NCI-H2227 treated with DMSO at 0.1 percent for 48 hours (cell line): ENCODE data around the gene PLK5.
"Not testable (repeated sequence)": the region's sequence is repeated elsewhere in the genome, so short reads cannot be mapped to it uniquely, and the experiment has no call there.

ENCODE experiments used
- DNase-seq: peaks from one replicate; lab custom pipeline; 2025; lab: John Stamatoyannopoulos, UW

PLK5 gene

DNA sequence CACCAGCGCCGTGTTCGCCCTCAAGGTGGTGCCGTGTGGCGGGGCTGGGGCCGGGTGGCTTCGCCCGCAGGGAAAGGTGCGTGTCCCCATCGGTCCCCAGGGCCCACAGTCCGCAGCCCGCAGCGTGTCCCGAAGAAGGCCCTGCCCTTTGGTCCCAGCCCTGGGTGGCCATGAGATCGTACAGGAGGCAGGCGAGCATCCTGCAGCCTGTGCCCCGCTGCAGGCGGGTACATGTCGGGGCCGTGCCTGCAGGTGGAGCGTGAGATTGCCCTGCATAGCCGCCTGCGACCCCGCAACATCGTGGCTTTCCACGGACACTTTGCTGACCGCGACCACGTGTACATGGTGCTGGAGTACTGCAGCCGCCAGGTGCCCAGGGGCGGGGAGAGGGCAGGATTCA, 1.5 kb downstream of the PLK5 start:
- no peak for DNase-seq

- no peak for DNase-seq
These were observed 2.3 kb downstream of the PLK5 start for GRCh38 chr19:1526066-1526778.

DNA sequence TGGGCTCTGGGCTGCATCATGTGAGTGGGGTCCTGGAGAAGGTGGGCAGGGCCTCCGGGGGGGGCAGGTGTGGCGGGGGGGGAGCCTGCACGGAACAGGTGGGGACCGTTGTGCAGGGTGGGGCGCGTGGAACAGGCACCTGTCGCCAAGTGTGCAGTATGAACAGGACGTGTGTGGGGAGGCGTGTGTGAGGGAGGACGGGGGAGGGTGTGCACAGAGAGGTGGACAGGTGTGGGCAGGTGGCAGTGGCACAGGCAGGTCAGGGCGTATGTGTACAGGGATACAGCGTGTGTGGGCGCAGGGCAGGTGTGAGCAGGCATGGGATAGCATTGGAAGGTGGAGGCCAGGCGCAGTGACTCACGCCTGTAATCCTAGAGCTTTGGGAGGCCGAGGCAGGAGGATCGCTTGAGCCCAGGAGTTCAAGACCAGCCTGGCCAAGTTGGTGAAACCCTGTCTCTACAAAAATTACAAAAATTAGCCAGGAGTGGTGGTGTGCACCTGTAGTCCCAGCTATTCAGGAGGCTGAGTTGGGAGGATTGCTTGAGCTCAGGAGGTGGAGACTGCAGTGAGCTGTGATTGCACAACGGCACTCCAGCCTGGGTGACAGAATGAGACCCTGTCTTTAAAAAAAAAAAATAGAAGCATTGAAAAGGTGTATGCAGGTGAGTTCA, 3.2 kb downstream of the PLK5 start:
- no peak for DNase-seq

GRCh38 chr19:1527650-1528309, 3.9 kb downstream of the PLK5 start:
- no peak for DNase-seq

- no peak for DNase-seq
These were observed 4.9 kb downstream of the PLK5 start for GRCh38 chr19:1528596-1529429.

GRCh38 chr19:1529430-1529816, 5.5 kb downstream of the PLK5 start:
- no peak for DNase-seq

- not testable (repeated sequence) for DNase-seq
These were observed 7.0 kb downstream of the PLK5 start for GRCh38 chr19:1530856-1531255.

- DNase-seq: no peak
These were observed 7.7 kb downstream of the PLK5 start for GRCh38 chr19:1531587-1531986.

DNA sequence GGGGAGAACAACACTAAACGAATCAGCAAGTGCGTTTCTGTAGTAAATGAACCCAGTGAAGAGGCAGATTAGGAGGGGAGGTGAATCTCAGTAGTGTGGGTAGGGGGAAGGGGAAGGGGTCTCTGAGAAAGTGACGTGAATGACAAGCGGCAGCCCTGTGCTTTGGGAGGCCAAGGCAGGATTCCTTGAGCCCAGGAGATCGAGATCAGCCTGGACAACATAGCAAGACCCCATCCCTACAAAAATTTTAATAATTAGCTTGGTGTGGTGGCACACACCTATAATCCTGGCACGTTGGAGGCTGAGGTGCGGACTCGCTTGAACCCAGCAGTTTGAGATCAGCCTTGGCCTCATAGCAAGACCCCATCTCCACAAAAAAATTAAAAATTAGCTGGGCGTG, 8.1 kb downstream of the PLK5 start:
- no peak for DNase-seq

DNA sequence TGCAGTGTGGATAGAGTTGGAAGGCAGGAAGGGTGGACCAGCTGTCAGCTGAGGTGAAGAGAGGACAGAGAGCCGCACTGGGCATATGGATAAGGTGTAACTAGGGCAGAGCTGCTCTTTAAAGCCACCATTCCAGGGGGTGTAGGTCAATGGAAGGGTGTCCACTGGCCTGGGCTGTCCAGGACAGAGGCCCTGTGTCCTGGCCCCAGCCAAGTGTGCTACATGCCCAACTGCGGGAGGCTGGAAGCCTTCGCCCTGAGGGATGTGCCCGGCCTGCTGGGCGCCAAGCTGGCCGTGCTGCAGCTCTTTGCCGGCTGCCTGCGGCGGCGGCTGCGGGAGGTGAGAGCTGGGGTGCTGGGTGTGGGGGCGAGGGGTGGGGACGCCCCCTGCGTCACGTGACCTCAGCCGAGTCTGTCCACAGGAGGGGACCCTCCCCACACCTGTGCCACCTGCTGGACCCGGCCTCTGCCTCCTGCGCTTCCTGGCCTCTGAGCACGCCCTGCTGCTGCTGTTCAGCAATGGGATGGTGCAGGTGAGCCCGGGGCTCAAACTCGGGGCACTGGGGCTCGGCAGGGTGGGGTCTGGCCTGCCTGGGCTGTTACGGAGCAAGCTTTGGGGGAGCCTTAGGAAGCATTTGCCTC, 9.8 kb downstream of the PLK5 start:
- DNase-seq: no peak

GRCh38 chr19:1534972-1535371, 11.1 kb downstream of the PLK5 start:
- no peak for DNase-seq

DNA sequence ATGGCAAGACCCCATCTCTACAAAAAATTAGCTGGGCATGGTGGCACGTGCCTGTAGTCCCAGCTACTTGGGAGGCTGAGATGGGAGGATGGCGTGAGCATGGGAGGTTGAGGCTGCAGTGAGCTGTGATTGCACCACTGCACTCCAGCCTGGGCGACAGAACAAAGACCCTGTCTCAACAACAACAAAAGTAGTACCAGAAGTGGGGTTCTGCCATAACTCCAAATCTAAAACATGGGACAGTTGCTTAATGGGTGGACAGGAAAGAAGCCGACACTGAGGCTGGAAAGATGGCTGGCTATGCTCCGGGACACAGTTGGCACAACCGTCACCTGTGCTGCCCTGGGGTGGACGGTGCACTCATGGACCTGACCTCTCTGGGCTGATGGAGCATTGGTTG, 11.8 kb downstream of the PLK5 start:
- not testable (repeated sequence) for DNase-seq

- DNase-seq: no peak
These were observed 15.1 kb downstream of the PLK5 start for GRCh38 chr19:1538978-1539377.

- DNase-seq: not testable (repeated sequence)
These were observed 15.9 kb downstream of the PLK5 start for GRCh38 chr19:1539749-1540148.

DNA sequence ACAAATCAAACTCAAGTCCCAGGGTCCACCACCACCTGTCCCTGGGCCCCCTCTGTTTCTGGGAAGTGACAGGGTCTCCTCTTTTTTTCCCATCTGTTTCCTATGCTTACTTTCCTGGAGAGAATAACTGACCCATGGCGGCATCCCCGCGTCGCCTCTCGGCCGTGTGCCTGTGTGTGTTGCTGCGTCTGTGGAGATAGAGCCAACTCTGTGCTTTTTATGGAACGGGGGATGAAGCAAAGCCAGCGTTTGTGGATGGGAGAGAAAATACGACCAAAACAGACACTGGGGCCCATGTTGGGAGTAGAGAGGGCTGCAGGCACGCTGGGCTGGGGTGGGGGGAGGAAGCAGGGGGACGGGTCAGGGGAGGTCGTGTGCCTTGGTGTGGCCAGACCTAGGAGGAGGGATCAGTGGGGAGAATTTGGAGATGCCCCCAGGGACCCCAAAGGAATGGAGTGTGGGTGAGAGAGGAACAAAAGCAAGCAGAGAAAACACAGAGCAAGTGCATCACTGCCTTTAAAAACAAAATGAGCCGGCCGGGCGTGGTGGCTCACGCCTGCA, 16.6 kb downstream of the PLK5 start:
- DNase-seq: no peak

GRCh38 chr19:1549332-1549945, 25.6 kb downstream of the PLK5 start:
- no peak for DNase-seq

DNA sequence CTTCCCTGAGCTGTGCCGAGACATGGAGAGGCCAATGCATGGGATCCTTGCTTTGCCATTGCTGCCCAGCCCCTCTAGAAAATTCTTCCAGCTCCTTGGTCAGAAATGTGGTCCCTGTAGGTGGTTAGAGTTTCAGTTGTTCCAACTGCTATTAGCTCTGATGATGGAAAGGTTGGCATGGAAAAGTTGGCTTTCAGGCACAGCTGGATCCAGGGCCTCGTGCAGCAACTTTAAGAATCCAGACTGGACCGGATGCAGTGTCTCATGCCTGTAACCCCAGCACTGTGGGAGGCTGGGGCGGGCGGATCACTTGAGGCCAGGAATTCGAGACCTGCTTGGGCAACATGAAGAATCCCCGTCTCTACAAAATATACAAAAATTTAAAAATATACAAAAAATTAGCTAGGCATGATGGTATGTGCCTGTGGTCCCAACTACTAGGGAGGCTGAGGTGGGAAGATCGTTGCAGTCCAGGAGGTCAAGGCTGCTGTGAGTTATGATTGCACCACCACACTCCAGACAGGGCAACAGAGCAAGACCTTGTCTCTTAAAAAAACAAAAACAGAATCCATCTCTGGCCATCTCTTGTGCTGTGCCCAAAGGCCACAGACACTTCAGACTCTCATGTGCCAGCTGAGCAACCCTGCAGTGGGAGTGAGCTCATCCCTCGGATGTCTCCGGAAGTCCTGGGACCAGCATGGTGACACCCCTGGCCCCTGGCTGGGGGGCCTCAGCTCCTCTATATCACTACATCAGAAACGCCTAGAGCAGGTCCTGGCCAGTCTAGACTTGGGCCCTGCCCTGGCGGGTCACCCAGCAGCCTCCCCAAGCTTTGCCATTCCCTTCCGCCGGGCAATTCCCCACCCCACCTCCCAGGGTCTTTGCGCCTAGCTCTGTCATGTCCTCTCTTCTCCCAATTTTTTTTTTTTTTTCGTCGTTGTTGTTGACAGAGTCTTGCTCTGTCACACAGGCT, 27.5 kb downstream of the PLK5 start:
- no peak for DNase-seq

DNA sequence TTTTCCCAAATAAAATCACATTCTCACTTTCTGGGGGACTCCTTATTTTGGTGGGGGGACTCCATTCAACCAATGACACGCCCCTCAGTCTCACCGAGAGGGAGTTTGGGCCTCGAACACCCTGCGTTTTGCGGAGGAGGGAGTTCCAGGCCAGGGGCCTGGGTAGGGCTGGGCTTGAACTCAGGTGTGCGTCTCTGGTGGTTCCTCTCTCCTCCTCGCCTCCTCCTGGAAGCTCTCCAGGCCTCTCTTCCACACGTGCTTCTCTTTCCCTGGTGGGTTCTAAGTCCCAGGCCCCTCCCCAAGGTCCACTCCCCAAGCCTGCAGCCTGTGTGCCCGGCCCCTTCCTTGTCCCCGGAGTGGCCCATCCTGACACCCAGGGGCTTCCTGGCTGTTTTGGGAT, 29.5 kb downstream of the PLK5 start:
- DNase-seq: no peak

GRCh38 chr19:1554968-1555367, 31.1 kb downstream of the PLK5 start:
- no peak for DNase-seq
